Ovary (tissue), 9 donors: ENCODE measurements around the gene KRTAP2-4. TPM values are rescaled to one million over a fixed set of nuclear protein-coding genes. Genes with fewer than 3 reads are reported as not detected.
"Not testable (repeated sequence)": the region's sequence is repeated elsewhere in the genome, so short reads cannot be mapped to it uniquely, and the experiment has no call there.

Source experiments
- DNase-seq, 5 donors: peaks; one replicate each; pipeline ENCODE4 v3.0.0-alpha.2; 2019 to 2020
- H3K27ac ChIP-seq, 2 donors: fragments of 200-600 bp; one replicate each; pipeline versions ENCODE4 v1.5.1 to v1.8.0; 2019 to 2022
- H3K27me3 ChIP-seq: fragments of 200-600 bp; one replicate; pipeline ENCODE4 v1.8.0; 2022
- H3K36me3 ChIP-seq: fragments of 200-600 bp; sonication (generic); one replicate; pipeline ENCODE4 v1.5.1; 2019
- H3K4me1 ChIP-seq: one replicate; pipeline ENCODE4 v1.8.1; 2013; ENCODE audit warnings: mild to moderate bottlenecking, moderate library complexity; ENCODE audit not compliant: insufficient read depth
- H3K4me3 ChIP-seq: fragments of 200-600 bp; sonication (generic); one replicate; pipeline ENCODE4 v1.5.1; 2017
- H3K9me3 ChIP-seq, 2 donors: fragments of 200-600 bp in 1 of 2; sonication (generic) in 1 of 2; one replicate each; pipeline versions ENCODE4 v1.5.1 to v1.8.1; 2013 to 2019; ENCODE audit warnings: mild to moderate bottlenecking in 1 of 2, moderate library complexity in 1 of 2
- EP300 ChIP-seq: sonication (generic); formaldehyde crosslinking; IDR thresholded peaks from one replicate; pipeline ENCODE4 v1.6.1; 2017; ENCODE audit warnings: antibody characterized with exemption
- POLR2A ChIP-seq: fragments of 450-650 bp; IDR thresholded peaks from one replicate; pipeline ENCODE4 v1.6.1; 2017; ENCODE audit warnings: antibody characterized with exemption, mild to moderate bottlenecking, moderate library complexity
- WGBS, 3 donors: extraction: QIAGEN DNeasy Blood & Tissue Kit in 1 of 3; methylation state at CpG; one replicate each; pipeline versions ENCODE4 v1.1.5 to v1.1.7; 2013 to 2017; 5-methylcytosine and 5-hydroxymethylcytosine counted together
- intact Hi-C, 4 donors: fragments of 100-400 bp; cut with DNase I; formaldehyde crosslinking; loops; one replicate each; pipeline versions ENCODE4 v1.11.0 to v1.15.1; 2022 to 2023
- polyA plus RNA-seq, 2 donors: library from polyadenylated mRNA; stranded (reverse); fragments of 200-250 nt in 1 of 2; fragments of 350-450 nt in 1 of 2; fragmentation: Illumina TruSeq in 1 of 2; extraction: RNeasy Lipid Tissue Mini Kit (QIAGEN cat#74804) in 1 of 2; gene quantifications; one replicate each; pipeline ENCODE4 v1.2.3, GENCODE V29; 2013 to 2014
- total RNA-seq, 7 donors: library from RNA; depleted of rRNA in 2 of 7; stranded (reverse); fragments of >200 nt in 2 of 7; fragmentation: NEBNext Ultra II Directional in 3 of 7; extraction: Animal tissue kit (Norgen Biotek cat#: 25700) in 3 of 7; gene quantifications; one replicate each; pipeline versions ENCODE4 v1.1.0 to v1.2.4, GENCODE V29; 2016 to 2023
- TF ChIP-seq, protein P1 (sequence below), 3 donors: fragments of 450-650 bp in 2 of 3; fragments of 200-600 bp in 1 of 3; IDR thresholded peaks; one replicate each; pipeline versions ENCODE4 v1.5.1 to v1.8.0; 2016 to 2022; ENCODE audit warnings: antibody characterized with exemption in 3 of 3, mild to moderate bottlenecking in 1 of 3
- donor health status: DM: no; HTN: no; CAD: no; lungs with moderate emphysema.
- donor health status: DM: no; HTN: no; CAD: no.
- donor health status: Bipolar disorder and iron deficiency.
- donor health status: DM: yes; HTN: yes; CAD: no.
- donor health status: DM: no; HTN: no; CAD: no.
- donor health status: DM: yes; HTN: yes; CAD: no.

The KRTAP2-4 gene
- total and polyA plus RNA-seq, 9 donors, result not detected

DNA sequence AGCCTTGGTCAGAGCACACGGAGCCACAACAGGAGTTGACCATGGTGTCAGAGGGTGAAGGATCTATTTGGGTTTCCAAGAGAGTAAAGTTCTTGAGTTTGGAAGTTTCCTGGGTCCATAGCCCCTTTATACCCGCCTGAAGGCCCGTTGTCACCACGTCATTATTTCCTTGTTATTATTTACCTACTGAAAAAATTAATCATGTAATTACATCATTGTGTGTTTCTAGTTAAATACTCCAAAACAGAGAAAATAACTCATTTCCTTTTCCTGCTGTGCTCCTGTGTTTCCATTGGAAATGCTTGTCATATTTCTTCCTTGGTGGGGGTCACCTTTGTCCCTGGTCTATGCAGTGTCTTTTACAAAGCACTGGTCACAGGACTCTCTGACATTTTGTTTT, 32.4 kb upstream of the KRTAP2-4 start, which contains the start of gene KRTAP4-8:
Gene KRTAP4-8, minus strand, starts transcription at position 101 of the 400 bp plus-strand sequence. Its CDS starts 58 bp downstream, at position 43.
- Histone ChIP-seq H3K27ac (no peak within 1 kb of the TSS), H3K4me3 (no peak within 1 kb of the TSS), H3K27me3 (no peaks in the 10 kb centered on the region), H3K9me3 (no peaks in the 10 kb centered on the region), H3K36me3 (no peaks in the 10 kb centered on the region), H3K4me1 (no peaks in the 10 kb centered on the region)
- 47 to 64% (median 55%) methylated on average over 4 of the region's 4 CpGs for WGBS, 3 donors
- no peak for DNase-seq
- intact Hi-C loops, result no loop called here
- TF ChIP-seq EP300 (no peak), POLR2A (no peak)
- TF ChIP-seq, protein P1, sequence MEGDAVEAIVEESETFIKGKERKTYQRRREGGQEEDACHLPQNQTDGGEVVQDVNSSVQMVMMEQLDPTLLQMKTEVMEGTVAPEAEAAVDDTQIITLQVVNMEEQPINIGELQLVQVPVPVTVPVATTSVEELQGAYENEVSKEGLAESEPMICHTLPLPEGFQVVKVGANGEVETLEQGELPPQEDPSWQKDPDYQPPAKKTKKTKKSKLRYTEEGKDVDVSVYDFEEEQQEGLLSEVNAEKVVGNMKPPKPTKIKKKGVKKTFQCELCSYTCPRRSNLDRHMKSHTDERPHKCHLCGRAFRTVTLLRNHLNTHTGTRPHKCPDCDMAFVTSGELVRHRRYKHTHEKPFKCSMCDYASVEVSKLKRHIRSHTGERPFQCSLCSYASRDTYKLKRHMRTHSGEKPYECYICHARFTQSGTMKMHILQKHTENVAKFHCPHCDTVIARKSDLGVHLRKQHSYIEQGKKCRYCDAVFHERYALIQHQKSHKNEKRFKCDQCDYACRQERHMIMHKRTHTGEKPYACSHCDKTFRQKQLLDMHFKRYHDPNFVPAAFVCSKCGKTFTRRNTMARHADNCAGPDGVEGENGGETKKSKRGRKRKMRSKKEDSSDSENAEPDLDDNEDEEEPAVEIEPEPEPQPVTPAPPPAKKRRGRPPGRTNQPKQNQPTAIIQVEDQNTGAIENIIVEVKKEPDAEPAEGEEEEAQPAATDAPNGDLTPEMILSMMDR (IDR thresholded peaks at IDR 0.05), result no peak

DNA sequence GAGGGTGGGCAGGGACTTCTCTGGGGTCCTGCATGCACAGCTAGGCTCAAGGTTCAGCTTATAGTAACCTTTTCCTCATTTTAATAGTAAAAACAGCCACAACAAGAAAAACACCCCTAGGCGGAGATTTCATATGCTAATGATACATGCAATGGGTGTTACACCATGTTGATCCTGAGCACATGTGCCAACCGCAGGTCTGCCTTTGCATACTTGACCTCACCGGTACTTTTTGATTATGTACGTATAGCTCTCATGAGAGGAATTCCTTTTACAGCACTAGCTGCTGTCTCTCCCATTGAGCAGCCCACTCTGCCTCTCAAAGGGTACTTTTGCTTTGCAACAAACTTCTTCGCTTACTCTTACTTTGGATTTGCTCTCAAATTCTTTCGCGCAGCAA, 30.4 kb upstream of the KRTAP2-4 start:
- 77 to 84% (median 83%) methylated on average over 7 of the region's 7 CpGs for WGBS, 3 donors
- no peaks in the 10 kb centered on the region for H3K4me1 ChIP-seq
- TF ChIP-seq EP300 (no peak), POLR2A (no peak)
- TF ChIP-seq, protein P1 (IDR thresholded peaks at IDR 0.05), result no peak
- DNase-seq, result no peak
- H3K4me3 ChIP-seq, result no peak overlapping the region
- H3K27me3 ChIP-seq, result no peaks in the 10 kb centered on the region
- no peaks in the 10 kb centered on the region for H3K36me3 ChIP-seq
- intact Hi-C loops, result no loop called here
- no peaks in the 10 kb centered on the region for H3K9me3 ChIP-seq
- no peak overlapping the region for H3K27ac ChIP-seq

GRCh38 chr17:41088760-41089352, 23.2 kb upstream of the KRTAP2-4 start:
- H3K27me3 ChIP-seq, intact Hi-C loops, H3K4me1 ChIP-seq, H3K36me3 ChIP-seq, DNase-seq, H3K27ac ChIP-seq, H3K9me3 ChIP-seq, H3K4me3 ChIP-seq: not testable (repeated sequence)
- WGBS, 3 donors, result 42 to 56% (median 42%) methylated on average over 4 of the region's 4 CpGs

GRCh38 chr17:41084100-41084856, 18.6 kb upstream of the KRTAP2-4 start, which contains the start of gene KRTAP4-7:
KRTAP4-7 (plus strand) TSS chr17:41084150; CDS start chr17:41084207, 57 bp downstream.
- not testable (repeated sequence) for H3K36me3 ChIP-seq

GRCh38 chr17:41083427-41083826, 17.7 kb upstream of the KRTAP2-4 start:
- H3K27me3 ChIP-seq, H3K9me3 ChIP-seq, H3K27ac ChIP-seq, intact Hi-C loops, H3K36me3 ChIP-seq, H3K4me1 ChIP-seq, DNase-seq, H3K4me3 ChIP-seq: not testable (repeated sequence)
- 80 to 86% (median 82%) methylated on average over 2 of the region's 2 CpGs for WGBS, 3 donors

More at GRCh38 chr17:41084100-41084856, 18.6 kb upstream of the KRTAP2-4 start, which contains the start of gene KRTAP4-7:
- H3K4me1 ChIP-seq, H3K27ac ChIP-seq, intact Hi-C loops, H3K4me3 ChIP-seq, DNase-seq, H3K27me3 ChIP-seq, H3K9me3 ChIP-seq: not testable (repeated sequence)
- 60 to 72% (median 71%) methylated on average over 7 to 11 of the region's 14 CpGs for WGBS, 3 donors

GRCh38 chr17:41082626-41083025, 16.9 kb upstream of the KRTAP2-4 start:
- intact Hi-C loops, result no loop called here
- no peaks in the 10 kb centered on the region for H3K4me1 ChIP-seq
- H3K9me3 ChIP-seq, result no peaks in the 10 kb centered on the region
- H3K4me3 ChIP-seq, result no peak overlapping the region
- DNase-seq, result no peak
- no peak for TF ChIP-seq POLR2A
- no peak overlapping the region for H3K27ac ChIP-seq
- no peaks in the 10 kb centered on the region for H3K27me3 ChIP-seq
- H3K36me3 ChIP-seq, result no peaks in the 10 kb centered on the region
- 37 to 50% (median 47%) methylated on average over 4 of the region's 4 CpGs for WGBS, 3 donors
